ENCODE data around the gene APAF1.

APAF1 gene

DNA sequence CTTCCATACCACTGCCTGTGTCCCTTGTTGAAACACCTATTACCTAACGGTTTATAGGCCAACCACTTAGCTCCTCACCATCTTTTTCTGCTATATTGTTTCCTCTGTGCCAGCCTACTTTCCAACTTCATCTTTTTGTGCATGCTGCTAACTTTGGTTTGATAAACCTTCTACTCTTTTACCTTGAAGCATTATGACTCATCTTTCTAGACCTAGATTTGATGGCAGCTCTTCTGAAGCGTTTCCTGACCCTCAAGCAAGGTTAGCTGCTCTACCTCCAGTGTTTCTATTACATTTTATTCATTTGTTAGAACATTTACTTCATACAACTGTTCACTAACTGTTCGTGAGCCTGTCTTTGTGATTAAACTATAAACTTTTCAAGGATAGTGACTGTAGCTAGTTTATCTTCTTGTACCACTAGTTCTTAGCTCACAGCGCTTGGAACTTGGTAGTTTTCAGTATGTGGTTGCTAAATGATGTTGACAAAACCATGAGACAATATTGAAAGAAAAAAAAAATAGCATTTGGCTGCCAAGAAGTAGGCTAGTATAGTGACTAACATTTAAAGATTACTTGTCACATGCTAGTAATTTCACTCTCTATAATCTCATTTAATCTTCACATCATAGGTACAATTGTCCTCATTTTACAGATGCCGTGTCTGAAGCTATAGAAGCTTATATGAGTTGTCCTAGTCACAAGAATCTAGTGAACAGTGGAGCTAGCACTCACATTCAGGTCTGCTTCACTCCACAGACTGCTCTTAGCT, 79.5 kb downstream of the APAF1 start:
- peak; percentile 31 for DNase-seq (ENCODE audit: low read depth, low spot score)
- in situ Hi-C loops (cut with HindIII; ENCODE audit: low sequenced_read_pairs): no loop called here

DNA sequence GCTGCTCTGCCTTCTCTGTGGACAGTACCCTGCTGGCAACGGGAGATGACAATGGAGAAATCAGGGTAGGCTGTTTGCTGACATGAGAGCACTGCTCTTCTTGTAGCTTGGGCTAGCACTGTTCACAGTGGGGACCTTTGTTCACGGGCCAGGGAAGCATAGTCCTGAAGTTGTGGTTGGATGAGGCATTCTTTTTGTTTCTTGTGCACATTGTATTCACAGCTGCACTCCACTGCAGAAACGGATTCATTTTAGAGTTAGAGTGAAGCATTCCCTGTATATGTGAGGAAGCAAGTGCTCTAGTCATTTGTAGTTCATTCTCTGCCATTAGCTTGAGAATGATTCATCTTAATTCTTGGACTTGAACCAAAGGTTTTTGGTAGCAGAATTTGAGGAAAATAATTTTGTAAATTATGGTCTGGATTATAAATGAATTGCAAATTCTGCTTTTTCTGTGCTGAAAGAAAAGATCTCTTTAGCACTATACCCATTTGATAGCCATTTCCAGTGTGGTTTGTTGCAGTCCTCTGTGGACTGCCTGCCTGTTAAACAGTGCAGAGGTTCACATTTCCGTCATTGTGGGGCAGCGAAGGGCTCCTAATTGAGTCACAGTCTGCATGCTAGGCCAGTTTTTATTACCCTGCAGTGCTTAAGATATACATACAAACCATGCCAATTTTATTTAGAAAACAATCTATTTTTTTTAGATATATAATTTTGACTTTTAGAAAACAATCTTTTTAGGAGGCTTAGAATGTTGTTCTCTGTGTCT, 80.6 kb downstream of the APAF1 start:
- TF ChIP-seq, protein P1, sequence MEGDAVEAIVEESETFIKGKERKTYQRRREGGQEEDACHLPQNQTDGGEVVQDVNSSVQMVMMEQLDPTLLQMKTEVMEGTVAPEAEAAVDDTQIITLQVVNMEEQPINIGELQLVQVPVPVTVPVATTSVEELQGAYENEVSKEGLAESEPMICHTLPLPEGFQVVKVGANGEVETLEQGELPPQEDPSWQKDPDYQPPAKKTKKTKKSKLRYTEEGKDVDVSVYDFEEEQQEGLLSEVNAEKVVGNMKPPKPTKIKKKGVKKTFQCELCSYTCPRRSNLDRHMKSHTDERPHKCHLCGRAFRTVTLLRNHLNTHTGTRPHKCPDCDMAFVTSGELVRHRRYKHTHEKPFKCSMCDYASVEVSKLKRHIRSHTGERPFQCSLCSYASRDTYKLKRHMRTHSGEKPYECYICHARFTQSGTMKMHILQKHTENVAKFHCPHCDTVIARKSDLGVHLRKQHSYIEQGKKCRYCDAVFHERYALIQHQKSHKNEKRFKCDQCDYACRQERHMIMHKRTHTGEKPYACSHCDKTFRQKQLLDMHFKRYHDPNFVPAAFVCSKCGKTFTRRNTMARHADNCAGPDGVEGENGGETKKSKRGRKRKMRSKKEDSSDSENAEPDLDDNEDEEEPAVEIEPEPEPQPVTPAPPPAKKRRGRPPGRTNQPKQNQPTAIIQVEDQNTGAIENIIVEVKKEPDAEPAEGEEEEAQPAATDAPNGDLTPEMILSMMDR (IDR thresholded peaks at IDR 0.05; ENCODE audit: low read depth, low read length): peak; percentile 77
- no peak overlapping the region for H3K4me3 ChIP-seq (ENCODE audit: low read depth, low read length)
- in situ Hi-C loops (cut with HindIII; ENCODE audit: low sequenced_read_pairs): no loop called here
- peak; percentile 84 for DNase-seq (ENCODE audit: low read depth, low spot score)

More for the DNA sequence above, 79.5 kb downstream of the APAF1 start:
- H3K4me3 ChIP-seq (ENCODE audit: low read depth, low read length): no peak overlapping the region
- TF ChIP-seq, protein P1 (IDR thresholded peaks at IDR 0.05; ENCODE audit: low read depth, low read length): no peak

DNA sequence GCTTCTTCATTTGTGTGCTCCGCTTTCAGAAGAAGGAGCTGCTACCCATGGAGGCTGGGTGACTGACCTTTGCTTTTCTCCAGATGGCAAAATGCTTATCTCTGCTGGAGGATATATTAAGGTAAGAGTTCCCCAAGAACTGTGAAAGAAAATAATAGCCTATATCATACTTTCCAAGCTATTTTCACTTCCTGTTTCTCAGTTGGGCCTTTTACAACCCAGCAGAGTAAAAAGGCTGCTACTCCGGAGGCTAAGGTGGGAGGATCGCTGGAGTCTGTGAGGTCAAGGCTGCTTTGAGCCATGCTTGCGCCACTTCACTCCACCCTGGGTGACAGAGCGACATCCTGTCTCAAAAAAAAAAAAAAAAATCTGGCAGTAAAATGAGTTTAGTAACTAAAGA, 82.1 kb downstream of the APAF1 start:
- in situ Hi-C loops (cut with HindIII; ENCODE audit: low sequenced_read_pairs): no loop called here
- no peak for DNase-seq (ENCODE audit: low read depth, low spot score)
- no peak overlapping the region for H3K4me3 ChIP-seq (ENCODE audit: low read depth, low read length)
- TF ChIP-seq, protein P1 (IDR thresholded peaks at IDR 0.05; ENCODE audit: low read depth, low read length): no peak

DNA sequence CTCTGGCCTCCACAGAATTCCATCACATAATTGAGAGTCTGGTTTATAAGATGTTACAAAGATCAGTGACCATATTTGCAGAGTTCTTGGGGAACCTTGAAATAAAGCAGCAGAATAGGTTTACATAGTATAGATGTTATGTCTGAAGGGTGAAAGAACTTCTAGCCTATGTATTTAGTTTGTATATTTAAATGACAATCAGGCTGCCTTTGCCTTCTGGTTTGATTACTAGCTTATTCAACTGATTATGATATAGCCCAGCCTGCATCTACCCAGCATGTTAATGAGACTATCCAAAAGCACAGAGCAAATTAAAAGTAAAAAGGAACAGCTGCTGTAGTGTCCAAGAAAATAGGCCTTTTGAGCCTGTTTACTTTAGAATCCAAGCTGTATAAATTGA, 85.3 kb downstream of the APAF1 start:
- in situ Hi-C loops (cut with HindIII; ENCODE audit: low sequenced_read_pairs): no loop called here
- H3K4me3 ChIP-seq (ENCODE audit: low read depth, low read length): no peak overlapping the region
- no peak for DNase-seq (ENCODE audit: low read depth, low spot score)
- TF ChIP-seq, protein P1 (IDR thresholded peaks at IDR 0.05; ENCODE audit: low read depth, low read length): no peak

DNA sequence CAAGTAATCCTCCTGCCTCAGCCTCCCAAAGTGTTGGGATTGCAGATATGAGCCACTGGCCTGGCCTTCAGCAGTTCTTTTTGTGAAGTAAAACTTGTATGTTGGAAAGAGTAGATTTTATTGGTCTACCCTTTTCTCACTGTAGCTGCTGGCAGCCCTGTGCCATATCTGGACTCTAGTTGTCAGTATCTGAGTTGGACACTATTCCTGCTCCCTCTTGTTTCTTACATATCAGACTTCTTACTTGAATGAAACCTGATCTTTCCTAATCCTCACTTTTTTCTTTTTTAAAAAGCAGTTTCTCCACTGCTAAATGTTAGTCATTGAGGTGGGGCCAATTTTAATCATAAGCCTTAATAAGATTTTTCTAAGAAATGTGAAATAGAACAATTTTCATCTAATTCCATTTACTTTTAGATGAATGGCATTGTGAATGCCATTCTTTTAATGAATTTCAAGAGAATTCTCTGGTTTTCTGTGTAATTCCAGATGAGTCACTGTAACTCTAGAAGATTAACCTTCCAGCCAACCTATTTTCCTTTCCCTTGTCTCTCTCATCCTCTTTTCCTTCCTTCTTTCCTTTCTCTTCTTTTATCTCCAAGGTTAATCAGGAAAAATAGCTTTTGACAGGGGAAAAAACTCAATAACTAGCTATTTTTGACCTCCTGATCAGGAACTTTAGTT, 88.7 kb downstream of the APAF1 start:
- in situ Hi-C loops (cut with HindIII; ENCODE audit: low sequenced_read_pairs): no loop called here
- no peak for DNase-seq (ENCODE audit: low read depth, low spot score)
- no peak overlapping the region for H3K4me3 ChIP-seq (ENCODE audit: low read depth, low read length)
- TF ChIP-seq, protein P1 (IDR thresholded peaks at IDR 0.05; ENCODE audit: low read depth, low read length): no peak

DNA sequence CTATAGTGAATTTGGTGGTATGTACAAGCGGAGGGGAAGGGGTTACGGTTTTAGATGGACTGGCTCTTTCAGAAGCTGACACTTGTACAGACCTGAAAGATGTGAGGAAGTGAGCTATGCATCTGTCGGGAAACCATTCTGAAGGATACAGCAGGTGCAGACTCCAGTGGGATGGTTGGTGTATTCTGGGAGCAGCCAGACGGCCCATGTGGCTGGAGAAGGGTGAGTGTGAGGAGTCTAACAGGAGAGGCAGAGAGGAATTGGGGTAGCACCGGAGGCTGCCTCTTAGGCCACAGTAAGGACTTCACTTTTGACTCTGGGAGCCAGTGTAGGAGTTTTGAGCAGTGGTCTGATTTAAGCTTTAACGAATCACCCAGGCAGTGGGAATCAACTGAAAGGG, 90.7 kb downstream of the APAF1 start:
- no peak overlapping the region for H3K4me3 ChIP-seq (ENCODE audit: low read depth, low read length)
- DNase-seq (ENCODE audit: low read depth, low spot score): no peak
- TF ChIP-seq, protein P1 (IDR thresholded peaks at IDR 0.05; ENCODE audit: low read depth, low read length): no peak
- in situ Hi-C loops (cut with HindIII; ENCODE audit: low sequenced_read_pairs): no loop called here

Measured in astrocyte of the spinal cord (primary cell).